Liver (tissue), 9 donors: ENCODE data around the gene ITGA8. TPM values are rescaled to one million over a fixed set of nuclear protein-coding genes. Genes with fewer than 3 reads are reported as not detected.

Source experiments
- DNase-seq: peaks from one replicate; pipeline ENCODE4 v3.0.0-alpha.2; 2017; ENCODE audit warnings: low spot score
- H3K27ac ChIP-seq, 2 donors: one replicate each; pipeline ENCODE4 v1.7.0; 2013; ENCODE audit warnings: inconsistent platforms in 2 of 2, low read length in 2 of 2, control low read depth in 1 of 2, low read depth in 1 of 2, mild to moderate bottlenecking in 1 of 2
- H3K27me3 ChIP-seq, 4 donors: one replicate each; pipeline versions ENCODE4 v1.6.1 to v1.7.0; 2013; ENCODE audit warnings: low read length in 3 of 4, inconsistent platforms in 1 of 4, mild to moderate bottlenecking in 1 of 4, moderate library complexity in 1 of 4; ENCODE audit not compliant: control insufficient read depth in 4 of 4, insufficient read depth in 4 of 4
- H3K36me3 ChIP-seq, 4 donors: one replicate each; pipeline versions ENCODE4 v1.6.1 to v1.7.0; 2013; ENCODE audit warnings: low read length in 3 of 4, mild to moderate bottlenecking in 3 of 4, low read depth in 1 of 4, moderate library complexity in 1 of 4; ENCODE audit not compliant: control insufficient read depth in 4 of 4, insufficient read depth in 3 of 4
- H3K4me1 ChIP-seq, 4 donors: one replicate each; pipeline versions ENCODE4 v1.6.1 to v1.7.0; 2013; ENCODE audit warnings: low read length in 3 of 4, mild to moderate bottlenecking in 3 of 4, moderate library complexity in 1 of 4; ENCODE audit not compliant: control insufficient read depth in 4 of 4, insufficient read depth in 4 of 4
- H3K4me3 ChIP-seq, 3 donors: one replicate each; pipeline versions ENCODE4 v1.6.1 to v1.7.0; 2013; ENCODE audit warnings: low read length in 3 of 3, control low read depth in 1 of 3, low read depth in 1 of 3, mild to moderate bottlenecking in 1 of 3
- H3K9ac ChIP-seq, 2 donors: one replicate each; pipeline ENCODE4 v1.7.0; 2013; ENCODE audit warnings: low read length in 2 of 2, mild to moderate bottlenecking in 2 of 2, moderate library complexity in 2 of 2, control low read depth in 1 of 2, low read depth in 1 of 2
- H3K9me3 ChIP-seq, 4 donors: one replicate each; pipeline versions ENCODE4 v1.6.1 to v1.7.0; 2013; ENCODE audit warnings: low read length in 3 of 4; ENCODE audit not compliant: control insufficient read depth in 4 of 4
- ATF3 ChIP-seq: IDR thresholded peaks from 2 replicates; pipeline ENCODE4 v1.6.1; 2016; ENCODE audit warnings: antibody characterized with exemption
- CTCF ChIP-seq: fragments of 150-350 bp; IDR thresholded peaks from 2 replicates; pipeline ENCODE4 v1.5.1; 2017; ENCODE audit warnings: improper control_type of control experiment, low read depth, low read length; ENCODE audit not compliant: missing input control
- EGR1 ChIP-seq, 2 donors: IDR thresholded peaks; 2 replicates each; pipeline ENCODE4 v1.6.1; 2016 to 2018; ENCODE audit warnings: antibody characterized with exemption in 2 of 2, low read depth in 2 of 2
- FOXA1 ChIP-seq: IDR thresholded peaks from 2 replicates; pipeline ENCODE4 v1.6.1; 2016; ENCODE audit warnings: antibody characterized with exemption
- FOXA2 ChIP-seq: IDR thresholded peaks from 2 replicates; pipeline ENCODE4 v1.6.1; 2016; ENCODE audit warnings: antibody characterized with exemption
- GABPA ChIP-seq, 2 donors: IDR thresholded peaks in 1 of 2; conservative IDR thresholded peaks in 1 of 2; 2 replicates each; pipeline ENCODE4 v1.6.1; 2016; ENCODE audit warnings: antibody characterized with exemption in 2 of 2, mild to moderate bottlenecking in 1 of 2, moderate library complexity in 1 of 2
- HNF4A ChIP-seq, 2 donors: conservative IDR thresholded peaks; 2 replicates each; pipeline ENCODE4 v1.6.1; 2016; ENCODE audit warnings: antibody characterized with exemption in 2 of 2, mild to moderate bottlenecking in 2 of 2
- HNF4G ChIP-seq: IDR thresholded peaks from 2 replicates; pipeline ENCODE4 v1.6.1; 2016; ENCODE audit warnings: antibody characterized with exemption
- JUND ChIP-seq, 2 donors: IDR thresholded peaks; 2 replicates each; pipeline ENCODE4 v1.6.1; 2016; ENCODE audit warnings: antibody characterized with exemption in 2 of 2
- NR2F2 ChIP-seq: IDR thresholded peaks from 2 replicates; pipeline ENCODE4 v1.6.1; 2016; ENCODE audit warnings: antibody characterized with exemption
- RXRA ChIP-seq, 2 donors: IDR thresholded peaks; 2 replicates each; pipeline ENCODE4 v1.6.1; 2017 to 2018; ENCODE audit warnings: antibody characterized with exemption in 2 of 2, mild to moderate bottlenecking in 1 of 2
- SP1 ChIP-seq: IDR thresholded peaks from 2 replicates; pipeline ENCODE4 v1.6.1; 2018; ENCODE audit warnings: antibody characterized with exemption, mild to moderate bottlenecking
- TAF1 ChIP-seq: conservative IDR thresholded peaks from 2 replicates; pipeline ENCODE4 v1.6.1; 2016; ENCODE audit warnings: antibody characterized with exemption, mild to moderate bottlenecking
- YY1 ChIP-seq: IDR thresholded peaks from 2 replicates; pipeline ENCODE4 v1.6.1; 2016; ENCODE audit warnings: antibody characterized with exemption, mild to moderate bottlenecking
- ZBTB33 ChIP-seq: IDR thresholded peaks from 2 replicates; pipeline ENCODE4 v1.6.1; 2016; ENCODE audit warnings: antibody characterized with exemption
- WGBS: extraction: QIAGEN DNeasy Blood & Tissue Kit; methylation state at CpG from one replicate; pipeline ENCODE4 v1.1.7; 2013; 5-methylcytosine and 5-hydroxymethylcytosine counted together
- polyA plus RNA-seq, 2 donors: library from polyadenylated mRNA; stranded (reverse) in 1 of 2; unstranded in 1 of 2; fragments of 200-250 nt in 1 of 2; fragments of >200 nt in 1 of 2; fragmentation: Nextera tagmentation in 1 of 2; extraction: Ambion mirVana in 1 of 2; gene quantifications; one replicate each; pipeline versions ENCODE4 v1.2.1 to v1.2.3, GENCODE V29; 2013 to 2015
- total RNA-seq, 2 donors: library from RNA; depleted of rRNA; stranded (reverse); fragments of >200 nt; gene quantifications; one replicate each; pipeline ENCODE4 v1.2.3, GENCODE V29; 2014
- donor health status: healthy.
- donor health status: healthy.
- donor health status: healthy.
- donor health status: healthy.
- donor health status: healthy.

Gene ITGA8
- total and polyA plus RNA-seq, 4 donors, result 0.06 to 1.0 (median 0.60) TPM

GRCh38 chr10:15545266-15545665 is 174.5 kb downstream of the ITGA8 start:
- Histone ChIP-seq H3K9me3 (peaks cover 0 to 4% (median 3%) of the 10 kb centered on the region in 4 donors), H3K27ac (no peak overlapping the region), H3K4me3 (no peak overlapping the region), H3K4me1 (no peaks in the 10 kb centered on the region), H3K27me3 (no peaks in the 10 kb centered on the region), H3K9ac (no peak overlapping the region), H3K36me3 (no peaks in the 10 kb centered on the region)
- TF ChIP-seq HNF4G (no peak), FOXA1 (no peak), ZBTB33 (no peak), TAF1 (no peak), HNF4A (conservative IDR thresholded peaks at IDR 0.05) (no peak), RXRA (IDR thresholded peaks at IDR 0.05) (no peak), ATF3 (no peak), YY1 (no peak), SP1 (no peak), JUND (IDR thresholded peaks at IDR 0.05) (no peak), CTCF (no peak), GABPA (IDR thresholded peaks at IDR 0.05 in 1 of 2, conservative IDR thresholded peaks at IDR 0.05 in 1 of 2) (no peak), NR2F2 (no peak), FOXA2 (no peak), EGR1 (IDR thresholded peaks at IDR 0.05; ENCODE audit: low read depth in 2 of 2) (no peak)
- WGBS, result 79% methylated on average over 2 of the region's 2 CpGs
- no peak for DNase-seq

GRCh38 chr10:15543994-15544393 is 175.7 kb downstream of the ITGA8 start:
- Histone ChIP-seq H3K4me1 (no peaks in the 10 kb centered on the region), H3K9ac (no peak overlapping the region), H3K9me3 (peaks cover 0 to 4% (median 3%) of the 10 kb centered on the region in 4 donors), H3K4me3 (no peak overlapping the region), H3K36me3 (no peaks in the 10 kb centered on the region), H3K27me3 (no peaks in the 10 kb centered on the region), H3K27ac (no peak overlapping the region)
- WGBS, result 100% methylated on average over 1 of the region's 1 CpG
- DNase-seq, result no peak
- TF ChIP-seq SP1 (no peak), EGR1 (IDR thresholded peaks at IDR 0.05; ENCODE audit: low read depth in 2 of 2) (no peak), FOXA2 (no peak), HNF4A (conservative IDR thresholded peaks at IDR 0.05) (no peak), CTCF (no peak), ATF3 (no peak), FOXA1 (no peak)
